VCaP (cell line): ENCODE data around the gene SDHAF3.
"Not testable (repeated sequence)": the region's sequence is repeated elsewhere in the genome, so short reads cannot be mapped to it uniquely, and the experiment has no call there.

Source experiments
- H3K27ac ChIP-seq: fragments of 450-650 bp; 2 replicates; pipeline ENCODE4 v1.5.1; 2017
- CTCF ChIP-seq: fragments of 450-650 bp; conservative IDR thresholded peaks from 2 replicates; pipeline ENCODE4 v1.5.1; 2017; ENCODE audit warnings: mild to moderate bottlenecking, moderate library complexity

The SDHAF3 gene

GRCh38 chr7:97117372-97118188, at the start of gene SDHAF3:
TSS of gene SDHAF3 (plus strand) at chr7:97117698. CDS start at chr7:97117724, 26 bp downstream.
- no peak; the same call in 1 of the 2 replicates for TF ChIP-seq CTCF
- H3K27ac ChIP-seq = peak within 1 kb of the TSS; percentile 88

GRCh38 chr7:97072025-97072424, 45.5 kb upstream of the SDHAF3 start:
- not testable (repeated sequence) for H3K27ac ChIP-seq

GRCh38 chr7:97075928-97076327, 41.6 kb upstream of the SDHAF3 start:
- no peak for TF ChIP-seq CTCF
- no peak overlapping the region for H3K27ac ChIP-seq

GRCh38 chr7:97078023-97078969, 39.2 kb upstream of the SDHAF3 start:
- no peak overlapping the region for H3K27ac ChIP-seq
- TF ChIP-seq CTCF = no peak

- no peak overlapping the region for H3K27ac ChIP-seq
- TF ChIP-seq CTCF = no peak
These were observed 38.2 kb upstream of the SDHAF3 start for GRCh38 chr7:97079300-97079699.

GRCh38 chr7:97081521-97082300, 35.8 kb upstream of the SDHAF3 start:
- no peak for TF ChIP-seq CTCF
- H3K27ac ChIP-seq = no peak overlapping the region

- H3K27ac ChIP-seq = no peak overlapping the region
- no peak for TF ChIP-seq CTCF
These were observed 29.1 kb upstream of the SDHAF3 start for GRCh38 chr7:97088364-97088763.
